Transverse colon (tissue), 4 donors: ENCODE results near the gene PARP6.

Experiments
- EP300 ChIP-seq: sonication (generic); formaldehyde crosslinking; IDR thresholded peaks from one replicate; pipeline ENCODE4 v1.6.1; 2017; ENCODE audit warnings: antibody characterized with exemption, low read depth
- POLR2A ChIP-seq: fragments of 450-650 bp; IDR thresholded peaks from one replicate; pipeline ENCODE4 v1.6.1; 2016; ENCODE audit warnings: antibody characterized with exemption, mild to moderate bottlenecking, moderate library complexity
- POLR2AphosphoS5 ChIP-seq, 3 donors: sonication (generic); formaldehyde crosslinking; IDR thresholded peaks; one replicate each; pipeline ENCODE4 v1.6.1; 2016; ENCODE audit warnings: antibody characterized with exemption in 3 of 3
- TF ChIP-seq, protein P1 (sequence below), 5 experiments: fragments of 200-600 bp in 3 of 5; fragments of 450-650 bp in 2 of 5; sonication (generic) in 3 of 5; IDR thresholded peaks; 1 replicate in 2 of 5; 2 replicates in 3 of 5; pipeline ENCODE4 v1.5.1; 2016 to 2017; ENCODE audit warnings: antibody characterized with exemption in 5 of 5, inconsistent platforms in 3 of 5, mild to moderate bottlenecking in 2 of 5, moderate library complexity in 1 of 5

DNA sequence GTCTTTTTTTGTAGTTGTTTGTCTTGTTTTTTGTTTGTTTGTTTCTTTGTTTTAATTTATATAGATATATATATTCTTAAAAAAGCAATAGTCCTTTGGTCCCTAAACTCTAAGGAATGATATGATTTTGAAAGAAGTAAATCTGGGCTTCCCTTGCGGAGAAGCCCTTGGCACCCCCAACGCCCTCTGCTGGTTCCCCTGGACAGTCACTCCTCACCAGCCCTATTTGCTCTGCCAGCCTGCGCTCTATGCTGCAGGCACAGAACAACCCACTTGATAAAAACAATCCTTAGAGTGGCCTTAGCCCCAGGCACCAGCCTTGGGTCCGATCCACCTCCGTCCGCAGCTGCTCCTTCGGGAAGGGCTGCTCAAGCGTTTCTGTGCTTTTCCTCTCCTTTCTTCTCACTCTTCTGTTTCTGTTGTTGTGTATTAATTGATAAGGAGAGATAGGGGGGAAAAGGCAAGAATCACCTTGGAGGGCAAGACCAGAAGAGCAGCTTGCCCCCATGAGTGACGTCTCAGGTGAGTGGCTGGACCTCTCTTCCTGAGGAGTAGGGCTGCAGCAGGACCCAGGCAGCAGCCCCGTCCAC lies 13.7 kb upstream of the PARP6 start:
- TF ChIP-seq, protein P1, sequence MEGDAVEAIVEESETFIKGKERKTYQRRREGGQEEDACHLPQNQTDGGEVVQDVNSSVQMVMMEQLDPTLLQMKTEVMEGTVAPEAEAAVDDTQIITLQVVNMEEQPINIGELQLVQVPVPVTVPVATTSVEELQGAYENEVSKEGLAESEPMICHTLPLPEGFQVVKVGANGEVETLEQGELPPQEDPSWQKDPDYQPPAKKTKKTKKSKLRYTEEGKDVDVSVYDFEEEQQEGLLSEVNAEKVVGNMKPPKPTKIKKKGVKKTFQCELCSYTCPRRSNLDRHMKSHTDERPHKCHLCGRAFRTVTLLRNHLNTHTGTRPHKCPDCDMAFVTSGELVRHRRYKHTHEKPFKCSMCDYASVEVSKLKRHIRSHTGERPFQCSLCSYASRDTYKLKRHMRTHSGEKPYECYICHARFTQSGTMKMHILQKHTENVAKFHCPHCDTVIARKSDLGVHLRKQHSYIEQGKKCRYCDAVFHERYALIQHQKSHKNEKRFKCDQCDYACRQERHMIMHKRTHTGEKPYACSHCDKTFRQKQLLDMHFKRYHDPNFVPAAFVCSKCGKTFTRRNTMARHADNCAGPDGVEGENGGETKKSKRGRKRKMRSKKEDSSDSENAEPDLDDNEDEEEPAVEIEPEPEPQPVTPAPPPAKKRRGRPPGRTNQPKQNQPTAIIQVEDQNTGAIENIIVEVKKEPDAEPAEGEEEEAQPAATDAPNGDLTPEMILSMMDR (IDR thresholded peaks at IDR 0.05): peak; percentile 52 to 57 (median 54)
- TF ChIP-seq EP300 (no peak), POLR2AphosphoS5 (IDR thresholded peaks at IDR 0.05) (no peak), POLR2A (no peak)
